ENCODE data around the gene SEMA4D. TPM values are rescaled to one million over a fixed set of nuclear protein-coding genes. Genes with fewer than 3 reads are reported as not detected.
"Not testable (repeated sequence)": the region's sequence is repeated elsewhere in the genome, so short reads cannot be mapped to it uniquely, and the experiment has no call there.

SEMA4D gene
- total and polyA plus RNA-seq, 10 donors = 23.0 to 193 (median 157) TPM

GRCh38 chr9:89345476-89345875, 152.4 kb downstream of the SEMA4D start:
- no peak overlapping the region for H3K27ac ChIP-seq
- 93 to 98% (median 96%) methylated on average over 5 of the region's 5 CpGs for WGBS, 5 donors
- H3K27me3 ChIP-seq (replicated peaks in 1 of 7) = no peaks in the 10 kb centered on the region
- H3K4me1 ChIP-seq = peaks cover 0 to under 1% (median 0%) of the 10 kb centered on the region in 6 donors
- intact Hi-C loops (cut with DNase I; ENCODE audit: low total_unique reads) = no loop called here
- TF ChIP-seq POLR2AphosphoS5 (IDR thresholded peaks at IDR 0.05) = no peak
- no peak for TF ChIP-seq POLR2A (IDR thresholded peaks at IDR 0.05)
- TF ChIP-seq CTCF (IDR thresholded peaks at IDR 0.05 in 8 of 11, conservative IDR thresholded peaks at IDR 0.05 in 3 of 11) = no peak
- H3K36me3 ChIP-seq = peaks cover 0 to 100% (median 97%) of the 10 kb centered on the region in 6 donors
- no peak for DNase-seq
- no peak overlapping the region for H3K4me3 ChIP-seq
- H3K9me3 ChIP-seq = no peaks in the 10 kb centered on the region

GRCh38 chr9:89343812-89344211, 154.1 kb downstream of the SEMA4D start:
- H3K4me3 ChIP-seq; intact Hi-C loops (cut with DNase I; ENCODE audit: low total_unique reads); H3K4me1 ChIP-seq; H3K27ac ChIP-seq; H3K9me3 ChIP-seq; DNase-seq; H3K27me3 ChIP-seq (replicated peaks in 1 of 7): not testable (repeated sequence)
- 83 to 94% (median 86%) methylated on average over 7 of the region's 7 CpGs for WGBS, 5 donors
- H3K36me3 ChIP-seq = peaks cover 2 to 100% (median 97%) of the 10 kb centered on the region in 6 donors

GRCh38 chr9:89342948-89343347, 155.0 kb downstream of the SEMA4D start:
- no peaks in the 10 kb centered on the region for H3K4me1 ChIP-seq
- DNase-seq = no peak
- H3K27me3 ChIP-seq (replicated peaks in 1 of 7) = no peaks in the 10 kb centered on the region
- WGBS, 5 donors = 96 to 100% (median 98%) methylated on average over 1 of the region's 1 CpG
- intact Hi-C loops (cut with DNase I; ENCODE audit: low total_unique reads) = no loop called here
- no peaks in the 10 kb centered on the region for H3K9me3 ChIP-seq
- H3K4me3 ChIP-seq = no peak overlapping the region
- H3K27ac ChIP-seq = no peak overlapping the region
- peaks cover 2 to 100% (median 97%) of the 10 kb centered on the region in 6 donors for H3K36me3 ChIP-seq
- TF ChIP-seq POLR2A (IDR thresholded peaks at IDR 0.05) (no peak), POLR2AphosphoS5 (IDR thresholded peaks at IDR 0.05) (no peak), CTCF (IDR thresholded peaks at IDR 0.05 in 8 of 11, conservative IDR thresholded peaks at IDR 0.05 in 3 of 11) (no peak)

GRCh38 chr9:89342213-89342612, 155.7 kb downstream of the SEMA4D start:
- Histone ChIP-seq H3K36me3 (peaks cover 2 to 100% (median 97%) of the 10 kb centered on the region in 6 donors), H3K27ac (no peak overlapping the region), H3K4me1 (no peaks in the 10 kb centered on the region), H3K9me3 (no peaks in the 10 kb centered on the region), H3K4me3 (no peak overlapping the region), H3K27me3 (replicated peaks in 1 of 7) (no peaks in the 10 kb centered on the region)
- no peak for DNase-seq
- intact Hi-C loops (cut with DNase I; ENCODE audit: low total_unique reads) = no loop called here
- TF ChIP-seq POLR2AphosphoS5 (IDR thresholded peaks at IDR 0.05) = no peak
- TF ChIP-seq POLR2A (IDR thresholded peaks at IDR 0.05) = no peak
- TF ChIP-seq CTCF (IDR thresholded peaks at IDR 0.05 in 8 of 11, conservative IDR thresholded peaks at IDR 0.05 in 3 of 11) = no peak
- WGBS, 5 donors = 96 to 99% (median 97%) methylated on average over 6 of the region's 6 CpGs

- no peak overlapping the region for H3K27ac ChIP-seq
- WGBS, 5 donors = 77 to 87% (median 80%) methylated on average over 3 of the region's 3 CpGs
- intact Hi-C loops (cut with DNase I; ENCODE audit: low total_unique reads) = no loop called here
- no peak overlapping the region for H3K4me3 ChIP-seq
- peaks cover 2 to 100% (median 97%) of the 10 kb centered on the region in 6 donors for H3K36me3 ChIP-seq
- no peaks in the 10 kb centered on the region for H3K27me3 ChIP-seq (replicated peaks in 1 of 7)
- DNase-seq = no peak
- H3K9me3 ChIP-seq = no peaks in the 10 kb centered on the region
- TF ChIP-seq CTCF (IDR thresholded peaks at IDR 0.05 in 8 of 11, conservative IDR thresholded peaks at IDR 0.05 in 3 of 11) (no peak), POLR2A (IDR thresholded peaks at IDR 0.05) (no peak), POLR2AphosphoS5 (IDR thresholded peaks at IDR 0.05) (no peak)
- H3K4me1 ChIP-seq = no peaks in the 10 kb centered on the region
Measured at GRCh38 chr9:89340332-89340731, 157.6 kb downstream of the SEMA4D start.

Data from spleen (tissue), 11 donors.